HG03469 (cell line): Measurements from ENCODE around the gene ATP4A.
A peak's percentile ranks its signal among the peaks of the same experiment; 100 is the strongest.
"Not testable (repeated sequence)": the region's sequence is repeated elsewhere in the genome, so short reads cannot be mapped to it uniquely, and the experiment has no call there.

ENCODE experiments used
- ATAC-seq: cut with Tn5 transposase; IDR thresholded peaks from one replicate; pipeline ENCODE4 v1.9.1; 2021; ENCODE audit warnings: mild to moderate bottlenecking, moderate library complexity, moderate number of reproducible peaks; ENCODE audit not compliant: unreplicated experiment

Gene ATP4A

GRCh38 chr19:35563207-35563829 lies at the start of gene ATP4A:
Gene ATP4A, minus strand, starts transcription at chr19:35563658. Its CDS starts 29 bp downstream, at chr19:35563629.
- ATAC-seq = no peak

- peak; percentile 49 for ATAC-seq
These were observed 49.3 kb upstream of the ATP4A start, which contains the start of gene HAUS5 for GRCh38 chr19:35612559-35613321. Gene HAUS5, plus strand, starts transcription at chr19:35612735. Its CDS starts 60 bp downstream, at chr19:35612795.

GRCh38 chr19:35612224-35612558 lies 48.7 kb upstream of the ATP4A start:
- ATAC-seq = no peak

- no peak for ATAC-seq
These were observed 46.4 kb upstream of the ATP4A start for GRCh38 chr19:35609851-35610353.

- no peak for ATAC-seq
These were observed 44.8 kb upstream of the ATP4A start for GRCh38 chr19:35608251-35608650.

GRCh38 chr19:35607661-35608060 lies 44.2 kb upstream of the ATP4A start:
- no peak for ATAC-seq

- not testable (repeated sequence) for ATAC-seq
These were observed 43.7 kb upstream of the ATP4A start for GRCh38 chr19:35607170-35607569.

GRCh38 chr19:35604436-35604835 lies 41.0 kb upstream of the ATP4A start:
- not testable (repeated sequence) for ATAC-seq

- ATAC-seq = no peak
These were observed 38.5 kb upstream of the ATP4A start for GRCh38 chr19:35601971-35602370.

- no peak for ATAC-seq
These were observed 33.0 kb upstream of the ATP4A start for GRCh38 chr19:35596366-35596999.

- ATAC-seq = no peak
These were observed 32.5 kb upstream of the ATP4A start for GRCh38 chr19:35595928-35596327.

- not testable (repeated sequence) for ATAC-seq
These were observed 31.6 kb upstream of the ATP4A start for GRCh38 chr19:35595026-35595425.

GRCh38 chr19:35592226-35592625 lies 28.8 kb upstream of the ATP4A start:
- no peak for ATAC-seq

- ATAC-seq = no peak
These were observed 27.4 kb upstream of the ATP4A start for GRCh38 chr19:35590875-35591274.

- no peak for ATAC-seq
These were observed 23.9 kb upstream of the ATP4A start for GRCh38 chr19:35587321-35587720.

- no peak for ATAC-seq
These were observed 22.4 kb upstream of the ATP4A start, which contains the start of gene PMIS2 for GRCh38 chr19:35585848-35586247. Gene PMIS2, plus strand, starts transcription at chr19:35586173. Its CDS starts 87 bp downstream, at chr19:35586260.

- ATAC-seq = no peak
These were observed 19.3 kb upstream of the ATP4A start for GRCh38 chr19:35582760-35583159.

GRCh38 chr19:35578707-35579106 lies 15.2 kb upstream of the ATP4A start:
- no peak for ATAC-seq

- no peak for ATAC-seq
These were observed 14.5 kb upstream of the ATP4A start for GRCh38 chr19:35577918-35578317.

GRCh38 chr19:35571406-35571965 lies 8.0 kb upstream of the ATP4A start:
- ATAC-seq = no peak

GRCh38 chr19:35569281-35569781 lies 5.9 kb upstream of the ATP4A start:
- ATAC-seq = no peak
